ENCODE data around the gene NIPAL3. TPM values are rescaled to one million over a fixed set of nuclear protein-coding genes. Genes with fewer than 3 reads are reported as not detected.

Gene NIPAL3
- polyA plus RNA-seq, 1 donor from 2014 or later, result 9.6 TPM

GRCh38 chr1:24484199-24484598 is 68.6 kb downstream of the NIPAL3 start:
- Histone ChIP-seq H3K9me2 (ENCODE audit: insufficient read depth, low read length) (no peaks in the 10 kb centered on the region), H3F3A (ENCODE audit: insufficient read depth, low read length, poor library complexity, severe bottlenecking) (no peaks in the 10 kb centered on the region), H3K4me2 (ENCODE audit: low read length) (no peak overlapping the region), H3K9ac (ENCODE audit: low read length) (no peak overlapping the region), H3K36me3 (ENCODE audit: insufficient read depth, low read length) (no peaks in the 10 kb centered on the region), H4K20me1 (ENCODE audit: insufficient read depth) (no peaks in the 10 kb centered on the region), H3K27me3 (ENCODE audit: insufficient read depth, low read depth, low read length) (no peaks in the 10 kb centered on the region), H3K27ac (ENCODE audit: low read length) (no peak overlapping the region), H3K79me2 (replicated peaks; ENCODE audit: insufficient read depth, low read length) (no peaks in the 10 kb centered on the region), H3K9me3 (ENCODE audit: low read length) (no peaks in the 10 kb centered on the region), H3K4me3 (ENCODE audit: low read length) (no peak overlapping the region), H2AFZ (ENCODE audit: low read depth, low read length) (no peak overlapping the region)
- TF ChIP-seq EZH2 (IDR thresholded peaks at IDR 0.05; ENCODE audit: borderline replicate concordance, insufficient read depth, low read length, poor library complexity, severe bottlenecking) (no peak), EP300 (conservative IDR thresholded peaks at IDR 0.05; ENCODE audit: poor library complexity, severe bottlenecking) (no peak), POLR2AphosphoS5 (IDR thresholded peaks at IDR 0.05) (no peak), SMC3 (conservative IDR thresholded peaks at IDR 0.05; ENCODE audit: poor library complexity) (no peak), MXI1 (conservative IDR thresholded peaks at IDR 0.05; ENCODE audit: poor library complexity, severe bottlenecking) (no peak), TAF1 (IDR thresholded peaks at IDR 0.05; ENCODE audit: low read depth) (no peak), RAD21 (conservative IDR thresholded peaks at IDR 0.05) (no peak), REST (IDR thresholded peaks at IDR 0.05; ENCODE audit: borderline replicate concordance) (no peak)
- TF ChIP-seq, protein P1, sequence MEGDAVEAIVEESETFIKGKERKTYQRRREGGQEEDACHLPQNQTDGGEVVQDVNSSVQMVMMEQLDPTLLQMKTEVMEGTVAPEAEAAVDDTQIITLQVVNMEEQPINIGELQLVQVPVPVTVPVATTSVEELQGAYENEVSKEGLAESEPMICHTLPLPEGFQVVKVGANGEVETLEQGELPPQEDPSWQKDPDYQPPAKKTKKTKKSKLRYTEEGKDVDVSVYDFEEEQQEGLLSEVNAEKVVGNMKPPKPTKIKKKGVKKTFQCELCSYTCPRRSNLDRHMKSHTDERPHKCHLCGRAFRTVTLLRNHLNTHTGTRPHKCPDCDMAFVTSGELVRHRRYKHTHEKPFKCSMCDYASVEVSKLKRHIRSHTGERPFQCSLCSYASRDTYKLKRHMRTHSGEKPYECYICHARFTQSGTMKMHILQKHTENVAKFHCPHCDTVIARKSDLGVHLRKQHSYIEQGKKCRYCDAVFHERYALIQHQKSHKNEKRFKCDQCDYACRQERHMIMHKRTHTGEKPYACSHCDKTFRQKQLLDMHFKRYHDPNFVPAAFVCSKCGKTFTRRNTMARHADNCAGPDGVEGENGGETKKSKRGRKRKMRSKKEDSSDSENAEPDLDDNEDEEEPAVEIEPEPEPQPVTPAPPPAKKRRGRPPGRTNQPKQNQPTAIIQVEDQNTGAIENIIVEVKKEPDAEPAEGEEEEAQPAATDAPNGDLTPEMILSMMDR (IDR thresholded peaks at IDR 0.05; ENCODE audit: poor library complexity, severe bottlenecking), result no peak

DNA sequence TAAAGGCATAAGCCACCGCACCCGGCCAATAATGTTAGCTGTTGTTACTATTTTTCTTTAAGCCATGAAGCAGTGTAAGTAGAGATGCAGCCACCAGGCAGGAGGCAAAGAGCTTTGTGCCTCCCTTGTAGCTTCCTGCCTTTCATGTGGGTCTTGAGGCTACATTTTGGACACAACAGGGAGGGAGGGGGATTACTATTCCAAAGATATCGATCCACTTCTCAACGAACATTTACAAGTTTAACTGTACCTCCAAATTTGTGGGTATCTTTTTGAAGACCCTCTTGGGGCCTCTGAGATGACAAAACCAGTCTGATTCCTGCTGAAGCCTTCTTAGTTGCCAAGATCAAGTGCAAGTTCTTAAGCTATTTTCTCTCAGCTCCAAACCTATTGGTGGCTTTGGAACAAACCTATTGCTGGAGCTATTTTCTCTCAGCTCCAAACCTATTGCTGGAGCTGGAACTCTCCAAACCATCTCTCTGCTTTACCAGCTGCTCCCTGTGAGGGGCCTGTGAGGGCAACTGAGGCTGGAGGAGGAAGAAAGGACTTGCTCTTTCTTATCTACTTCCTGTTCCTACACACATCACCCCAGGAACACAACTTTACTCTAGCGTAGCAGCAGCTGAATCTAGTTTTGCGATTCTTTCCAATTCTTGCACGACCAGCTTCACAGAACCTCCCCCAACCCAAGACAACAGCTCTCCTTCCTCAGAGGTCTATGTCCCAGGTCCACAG is 70.9 kb downstream of the NIPAL3 start:
- no peaks in the 10 kb centered on the region for H3K79me2 ChIP-seq (replicated peaks; ENCODE audit: insufficient read depth, low read length)
- H3K9me3 ChIP-seq (ENCODE audit: low read length), result no peaks in the 10 kb centered on the region
- TF ChIP-seq EP300 (conservative IDR thresholded peaks at IDR 0.05; ENCODE audit: poor library complexity, severe bottlenecking), result no peak
- TF ChIP-seq REST (IDR thresholded peaks at IDR 0.05; ENCODE audit: borderline replicate concordance), result no peak
- TF ChIP-seq SMC3 (conservative IDR thresholded peaks at IDR 0.05; ENCODE audit: poor library complexity), result no peak
- no peak for TF ChIP-seq RAD21 (conservative IDR thresholded peaks at IDR 0.05)
- no peak for TF ChIP-seq POLR2AphosphoS5 (IDR thresholded peaks at IDR 0.05)
- TF ChIP-seq MXI1 (conservative IDR thresholded peaks at IDR 0.05; ENCODE audit: poor library complexity, severe bottlenecking), result no peak
- TF ChIP-seq EZH2 (IDR thresholded peaks at IDR 0.05; ENCODE audit: borderline replicate concordance, insufficient read depth, low read length, poor library complexity, severe bottlenecking), result no peak
- TF ChIP-seq, protein P1 (IDR thresholded peaks at IDR 0.05; ENCODE audit: poor library complexity, severe bottlenecking), result no peak
- TF ChIP-seq TAF1 (IDR thresholded peaks at IDR 0.05; ENCODE audit: low read depth), result no peak
- H3F3A ChIP-seq (ENCODE audit: insufficient read depth, low read length, poor library complexity, severe bottlenecking), result no peaks in the 10 kb centered on the region
- H3K27ac ChIP-seq (ENCODE audit: low read length), result no peak overlapping the region
- no peaks in the 10 kb centered on the region for H3K9me2 ChIP-seq (ENCODE audit: insufficient read depth, low read length)
- no peak overlapping the region for H2AFZ ChIP-seq (ENCODE audit: low read depth, low read length)
- H4K20me1 ChIP-seq (ENCODE audit: insufficient read depth), result no peaks in the 10 kb centered on the region
- H3K4me3 ChIP-seq (ENCODE audit: low read length), result no peak overlapping the region
- H3K36me3 ChIP-seq (ENCODE audit: insufficient read depth, low read length), result no peaks in the 10 kb centered on the region
- H3K9ac ChIP-seq (ENCODE audit: low read length), result no peak overlapping the region
- no peak overlapping the region for H3K4me2 ChIP-seq (ENCODE audit: low read length)
- H3K27me3 ChIP-seq (ENCODE audit: insufficient read depth, low read depth, low read length), result no peaks in the 10 kb centered on the region
